ENCODE measurements around the gene USH1C.

The USH1C gene

DNA sequence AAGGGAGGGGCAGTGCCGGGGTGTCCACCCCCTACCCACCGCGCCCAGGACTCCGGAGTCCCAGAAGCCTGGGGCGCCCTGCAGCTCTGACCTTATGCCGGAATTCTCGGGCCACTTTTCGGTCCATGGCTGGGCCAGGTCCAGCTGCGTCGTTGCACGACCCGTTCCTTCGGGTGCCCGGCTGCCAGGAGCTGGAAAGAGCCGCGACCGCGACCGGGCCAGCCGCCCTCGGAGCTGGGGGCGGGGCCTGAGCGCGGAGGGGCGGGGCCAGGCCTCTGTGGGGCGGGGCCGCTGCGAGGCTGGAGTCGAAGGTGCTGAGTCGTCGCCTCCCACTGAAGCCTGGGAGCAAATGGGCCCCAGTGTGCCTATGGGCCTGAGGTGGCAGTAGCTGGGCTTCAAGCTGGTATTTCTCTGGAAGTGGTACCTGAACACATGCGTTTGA lies at the start of gene USH1C:
Gene USH1C, minus strand, starts transcription at position 236 of the 442 bp plus-strand sequence. Its CDS starts 109 bp downstream, at position 127.
- DNase-seq: peak; percentile 22

DNA sequence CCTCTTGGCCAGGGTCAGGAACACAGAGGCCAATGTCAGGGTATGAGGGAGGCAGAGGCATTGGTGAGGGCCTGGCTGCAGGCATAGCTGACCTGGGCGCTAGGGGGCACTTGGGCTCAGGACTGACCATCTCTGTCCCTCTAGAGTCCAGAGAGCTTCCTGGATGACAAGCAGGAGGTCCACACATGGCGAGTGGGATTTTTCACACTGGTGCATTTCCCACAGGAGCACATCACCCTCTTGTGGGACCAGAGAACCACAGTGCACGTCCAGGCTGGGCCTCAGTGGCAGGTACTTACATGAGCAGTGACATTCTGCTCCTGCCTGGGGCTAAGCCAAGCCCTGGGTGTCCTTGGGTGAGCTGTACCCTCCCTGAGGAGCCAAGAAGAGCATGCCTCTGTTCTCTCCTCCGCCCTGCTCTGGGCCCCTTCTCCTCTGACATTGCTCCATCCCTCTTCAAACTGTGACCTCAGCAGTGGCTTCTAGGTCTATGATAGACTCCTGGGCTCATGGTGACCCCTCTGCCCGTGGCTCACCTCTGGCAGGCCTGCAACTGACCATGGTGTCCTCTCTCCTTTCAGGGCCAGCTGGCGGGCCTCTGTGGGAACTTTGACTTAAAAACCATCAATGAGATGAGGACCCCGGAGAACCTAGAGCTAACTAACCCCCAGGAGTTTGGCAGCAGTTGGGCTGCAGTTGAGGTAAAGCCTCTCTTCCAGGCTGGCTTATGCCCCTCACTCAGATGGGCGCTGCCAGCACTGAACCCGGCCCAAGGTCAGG lies 49.4 kb upstream of the USH1C start:
- DNase-seq: no peak

DNA sequence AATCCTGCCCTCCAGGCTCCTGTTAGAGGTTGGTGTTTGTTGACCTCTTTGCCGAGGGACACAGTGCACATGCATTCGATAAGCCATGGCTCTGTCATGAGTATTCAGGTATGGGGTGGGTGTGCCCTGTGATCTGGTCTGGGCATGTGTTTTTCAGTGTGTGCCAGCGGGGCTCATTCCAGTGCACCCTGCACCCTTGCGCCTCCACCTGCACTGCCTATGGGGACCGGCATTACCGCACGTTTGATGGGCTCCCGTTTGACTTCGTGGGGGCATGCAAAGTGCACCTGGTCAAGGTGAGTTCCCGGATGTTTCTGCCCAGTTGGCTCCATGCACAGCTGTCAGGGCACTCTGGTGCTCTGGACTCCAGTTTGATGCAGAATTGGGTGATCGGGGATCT lies 47.1 kb upstream of the USH1C start:
- DNase-seq: no peak

- DNase-seq: no peak
Measured at GRCh38 chr11:17590463-17590862, 46.2 kb upstream of the USH1C start.

- no peak for DNase-seq
Measured at GRCh38 chr11:17588721-17589120, 44.5 kb upstream of the USH1C start.

GRCh38 chr11:17588166-17588565 lies 44.0 kb upstream of the USH1C start:
- no peak for DNase-seq

- DNase-seq: no peak
Measured at GRCh38 chr11:17585911-17586695, 41.9 kb upstream of the USH1C start.

GRCh38 chr11:17581732-17582053 lies 37.5 kb upstream of the USH1C start:
- DNase-seq: no peak

DNA sequence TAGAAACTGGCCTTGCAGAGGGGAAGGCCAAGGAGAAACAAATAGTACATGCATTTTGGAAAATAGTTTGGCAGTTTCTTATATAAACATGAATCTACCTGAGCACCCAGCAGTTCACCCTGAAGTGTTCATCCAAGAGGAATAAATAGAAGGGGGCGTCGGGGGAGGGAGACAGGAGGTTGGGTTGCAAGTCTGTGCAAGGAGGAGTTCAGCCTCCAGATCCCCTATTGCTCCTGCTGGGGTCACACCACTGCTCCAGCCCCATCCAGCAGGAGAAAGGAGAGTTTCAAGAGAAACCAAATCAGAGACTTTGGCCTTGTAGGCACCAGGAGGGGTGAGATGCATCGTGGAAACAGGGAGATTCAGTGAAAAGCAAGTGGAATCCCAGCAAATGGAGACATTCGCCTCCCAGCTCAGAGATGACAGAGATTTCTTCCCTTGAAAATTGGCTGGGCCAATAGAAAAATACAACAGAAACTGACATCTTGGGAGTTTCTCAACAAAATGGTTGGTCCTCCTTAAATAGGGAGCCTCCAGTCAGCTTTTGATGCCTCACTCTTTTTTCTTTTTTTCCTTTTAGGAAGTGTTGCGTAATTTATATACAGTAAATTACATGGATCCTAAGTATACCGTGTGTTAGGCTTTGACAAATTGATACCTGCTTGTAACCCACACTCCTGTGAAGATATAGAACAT lies 37.0 kb upstream of the USH1C start:
- DNase-seq: no peak

GRCh38 chr11:17580271-17580670 lies 36.1 kb upstream of the USH1C start:
- no peak for DNase-seq

DNA sequence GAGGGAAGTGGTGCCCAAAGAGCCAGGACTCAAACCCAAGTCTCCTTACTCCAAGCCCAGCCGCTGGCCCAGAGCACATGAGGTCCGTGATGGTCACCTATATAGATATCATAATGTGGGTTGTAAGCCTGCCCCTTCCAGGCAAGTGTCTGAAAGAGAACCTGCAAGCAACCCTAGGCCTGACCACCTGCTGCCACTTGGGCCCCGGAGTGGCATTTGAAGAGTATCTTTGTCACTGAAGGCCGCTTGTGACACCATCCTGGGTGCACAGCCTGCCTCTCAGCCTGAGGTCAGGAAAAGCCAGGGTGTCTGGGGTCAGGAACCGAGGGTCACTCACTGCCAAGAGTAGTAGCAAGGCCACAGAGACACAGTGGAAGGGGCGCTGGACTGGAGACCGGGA lies 35.2 kb upstream of the USH1C start:
- DNase-seq: no peak

DNA sequence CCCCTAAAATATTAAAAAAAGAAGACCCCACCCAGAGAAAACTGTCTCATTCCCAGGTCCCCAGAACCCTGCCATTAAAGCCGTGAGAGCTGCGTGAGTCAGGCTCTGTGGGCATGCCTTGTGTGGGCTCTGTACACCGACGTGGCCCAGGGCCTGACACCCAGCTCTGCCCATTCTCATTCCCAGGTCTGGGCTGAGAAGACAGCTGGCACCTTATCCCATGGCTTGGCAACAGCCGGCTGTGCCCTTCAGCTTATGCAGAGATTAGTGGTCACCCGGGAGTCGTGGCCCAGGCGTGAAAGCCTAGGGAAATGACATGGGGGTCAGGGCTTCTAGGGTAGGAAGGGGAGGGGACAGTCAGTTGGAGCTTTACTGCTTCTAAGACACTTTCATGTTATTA lies 34.7 kb upstream of the USH1C start:
- DNase-seq: no peak

- DNase-seq: no peak
Measured at GRCh38 chr11:17578296-17578695, 34.1 kb upstream of the USH1C start.

- DNase-seq: no peak
Measured at GRCh38 chr11:17575431-17576425, 31.5 kb upstream of the USH1C start.

- no peak for DNase-seq
Measured at GRCh38 chr11:17574141-17575091, 30.2 kb upstream of the USH1C start.

GRCh38 chr11:17573526-17573925 lies 29.3 kb upstream of the USH1C start:
- no peak for DNase-seq

DNA sequence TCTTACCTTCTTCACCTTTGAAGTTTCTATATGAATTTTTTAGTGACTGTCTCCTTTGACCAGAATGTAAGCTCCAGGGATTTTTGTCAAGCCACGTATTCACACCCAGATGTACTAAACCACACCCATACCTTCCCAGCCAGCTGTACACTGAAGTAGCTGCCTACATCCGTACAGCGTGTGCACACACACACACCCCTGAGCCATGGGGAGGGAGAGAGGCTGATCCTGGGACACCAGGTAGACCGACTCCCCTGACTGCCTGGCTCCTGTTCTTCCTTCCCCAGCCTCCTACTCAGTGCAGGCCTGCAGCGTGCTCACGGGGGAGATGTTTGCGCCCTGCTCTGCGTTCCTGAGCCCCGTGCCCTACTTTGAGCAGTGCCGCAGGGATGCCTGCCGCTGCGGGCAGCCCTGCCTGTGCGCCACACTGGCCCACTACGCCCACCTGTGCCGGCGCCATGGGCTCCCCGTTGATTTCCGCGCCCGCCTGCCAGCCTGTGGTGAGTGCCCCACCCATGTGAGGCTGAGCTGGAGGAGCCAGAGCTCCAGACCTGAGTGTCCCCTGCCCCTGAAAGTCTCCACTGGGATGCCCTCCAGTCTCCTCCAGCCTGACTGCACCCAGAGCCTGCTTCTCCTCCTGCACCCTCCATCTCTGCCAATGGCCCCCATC lies 28.7 kb upstream of the USH1C start:
- DNase-seq: no peak

- DNase-seq: no peak
Measured at GRCh38 chr11:17572359-17572690, 28.1 kb upstream of the USH1C start.

DNA sequence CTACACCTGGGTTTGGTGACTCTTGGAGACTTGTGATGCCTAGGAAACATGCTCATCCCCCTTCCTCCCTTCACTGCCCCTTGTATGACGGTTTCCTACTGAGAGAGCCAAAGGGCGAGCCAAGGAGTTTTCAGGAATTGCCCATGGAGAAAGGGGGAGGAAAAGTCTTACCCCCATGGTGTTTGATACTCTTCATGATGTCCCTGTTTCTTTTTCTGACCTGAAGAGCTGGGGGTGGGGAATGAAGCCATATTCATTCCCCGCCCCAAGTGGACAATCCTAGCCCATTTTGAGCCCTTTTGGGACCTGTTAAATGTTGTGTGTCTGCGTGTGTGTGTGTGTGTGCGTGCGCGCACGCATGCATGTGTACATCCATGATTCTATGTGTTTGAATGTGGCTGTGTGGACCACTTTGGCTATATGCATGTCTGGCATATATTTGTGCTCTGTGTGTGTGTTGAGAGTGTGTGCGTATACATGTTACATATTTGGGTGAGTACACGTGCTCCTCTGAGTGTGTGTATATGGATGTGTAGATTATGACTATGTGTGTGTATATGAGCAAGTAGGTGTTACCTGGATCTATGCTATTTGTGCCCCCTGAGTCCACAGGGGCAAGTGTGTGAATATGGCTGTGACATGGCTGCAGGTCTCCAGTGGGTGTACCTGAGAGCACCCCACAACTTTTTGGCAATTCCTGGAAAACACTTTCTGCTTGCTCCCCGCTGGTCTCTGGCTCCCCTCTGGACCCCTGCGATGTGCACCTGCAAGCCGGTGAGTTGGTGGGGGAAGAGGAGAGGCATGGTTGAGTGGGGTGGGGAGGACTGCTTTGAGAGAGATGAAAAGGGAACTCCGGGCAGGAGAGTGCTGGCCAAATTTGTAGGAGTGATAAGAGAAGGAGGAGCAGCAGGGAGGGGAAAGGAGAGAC lies 27.5 kb upstream of the USH1C start:
- DNase-seq: no peak

- no peak for DNase-seq
Measured at GRCh38 chr11:17570034-17570433, 25.8 kb upstream of the USH1C start.

Measured in activated CD8-positive, alpha-beta memory T cell treated with anti-CD3 and anti-CD28 coated beads, Interleukin-2, amount 50 U/mL, for 4 hours (primary cell).